NCI-H187 (cell line): ENCODE measurements around the gene ATOSA.

ENCODE experiments used
- DNase-seq, 2 experiments: peaks; one replicate each; lab custom pipeline; 2025; lab: John Stamatoyannopoulos, UW

Gene ATOSA

DNA sequence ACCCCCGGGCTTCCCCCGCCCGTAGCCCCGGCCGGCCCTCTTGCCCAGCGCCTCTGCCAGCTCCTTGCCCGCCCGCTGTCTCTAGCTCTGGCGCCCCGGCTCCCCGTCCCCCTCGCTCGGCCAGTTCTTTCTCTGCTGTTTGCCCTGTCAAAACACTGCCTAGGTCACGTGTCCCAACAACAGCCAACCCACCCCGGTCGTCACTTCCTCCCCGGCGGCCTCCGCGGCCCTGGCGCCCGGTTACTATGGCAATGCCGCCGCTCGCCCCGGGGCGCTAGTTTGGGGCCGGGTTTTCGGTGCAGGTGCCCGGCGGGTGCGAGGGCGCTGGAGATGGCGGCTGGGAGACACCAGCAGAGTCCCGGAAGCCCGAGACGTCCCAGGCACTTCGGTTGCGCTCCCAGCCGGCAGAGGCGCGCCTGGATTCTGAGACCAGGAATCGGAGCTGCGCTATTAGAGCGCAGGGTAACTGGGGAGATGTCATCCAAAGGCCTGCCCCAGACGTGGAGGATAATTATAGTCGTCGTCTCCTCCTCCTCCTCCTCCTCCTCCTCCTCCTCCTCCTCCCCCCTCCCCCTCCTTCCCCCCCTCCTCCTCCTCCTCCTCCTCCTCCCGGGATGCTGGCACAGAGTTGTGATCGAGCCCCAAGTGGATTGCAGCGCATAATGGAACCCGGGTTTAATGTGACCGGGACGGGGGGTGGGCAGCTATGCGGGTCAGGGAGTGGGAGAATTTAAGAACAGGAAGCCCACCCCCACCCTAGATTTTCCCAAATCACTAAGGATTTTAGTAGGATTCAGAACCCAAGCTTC is at the start of gene ATOSA:
Gene ATOSA (minus strand): TSS at position 157 of the 809 bp plus-strand sequence. CDS start 1,367 bp downstream, outside the sequence.
- peak; percentile 14 to 50 for DNase-seq

GRCh38 chr15:52728899-52729298 is 49.7 kb upstream of the ATOSA start:
- DNase-seq: no peak

GRCh38 chr15:52727815-52728214 is 48.6 kb upstream of the ATOSA start:
- DNase-seq: no peak

GRCh38 chr15:52726195-52726594 is 47.0 kb upstream of the ATOSA start:
- DNase-seq: no peak

- no peak for DNase-seq
Measured at GRCh38 chr15:52718551-52718950, 39.4 kb upstream of the ATOSA start.

DNA sequence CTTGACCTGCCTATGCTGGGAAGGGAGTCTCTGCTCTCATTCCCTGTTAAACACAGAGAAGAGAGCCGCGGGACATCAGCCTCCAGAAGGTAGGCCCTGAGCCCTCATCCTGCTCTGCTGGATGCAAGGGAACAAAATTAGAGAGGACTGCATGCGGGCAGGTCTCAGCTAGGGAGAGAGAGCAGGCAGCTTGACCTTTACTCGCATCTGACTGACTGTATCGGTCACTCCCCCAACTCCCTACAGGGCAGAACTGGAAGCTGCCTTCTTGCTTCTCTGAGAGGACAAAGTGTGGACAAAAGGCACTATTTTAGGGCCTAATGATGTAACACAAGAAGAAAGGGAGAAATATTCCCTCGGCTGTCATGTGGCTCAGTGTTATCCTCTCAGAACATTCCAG is 38.7 kb upstream of the ATOSA start:
- no peak for DNase-seq

DNA sequence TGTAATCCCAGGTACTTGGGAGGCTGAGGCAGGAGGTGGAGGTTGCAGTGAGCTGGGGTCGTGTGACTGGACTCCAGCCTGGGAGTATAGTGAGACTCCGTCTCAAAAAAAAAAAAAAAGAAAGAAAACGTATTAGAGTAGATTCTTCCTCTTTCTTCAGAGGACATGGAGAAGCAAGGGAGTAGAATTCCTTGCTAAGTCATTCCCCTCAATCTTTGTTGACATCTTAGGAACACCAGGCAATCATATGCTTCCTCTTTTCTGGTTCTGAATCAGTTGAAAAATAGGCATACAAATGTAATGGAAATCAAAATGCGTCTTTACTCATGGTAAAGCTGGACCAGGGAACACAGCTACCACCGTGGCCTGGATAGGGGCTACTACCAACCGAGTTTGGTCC is 38.3 kb upstream of the ATOSA start:
- no peak for DNase-seq

- no peak for DNase-seq
Measured at GRCh38 chr15:52716536-52716935, 37.3 kb upstream of the ATOSA start.

DNA sequence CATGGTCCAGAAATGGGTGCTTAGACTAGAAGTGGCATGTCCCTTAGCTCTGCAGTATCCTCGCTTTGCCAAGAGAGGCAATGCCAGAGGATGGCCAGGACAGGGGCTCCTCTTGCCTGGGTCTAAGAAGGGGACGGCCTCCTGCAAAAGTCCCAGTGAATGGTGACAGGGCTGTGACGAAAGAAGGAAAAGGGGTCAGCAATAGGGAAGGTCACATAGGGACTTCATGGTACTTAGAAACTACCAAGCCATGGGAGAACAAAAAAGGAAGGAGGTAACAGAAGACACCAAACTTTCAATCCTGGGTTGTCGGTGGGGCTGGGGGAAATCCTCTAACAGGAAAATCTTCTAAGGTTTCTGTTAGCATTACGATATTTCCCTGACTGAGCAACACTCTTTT is 36.2 kb upstream of the ATOSA start:
- no peak for DNase-seq

- no peak for DNase-seq
Measured at GRCh38 chr15:52714968-52715367, 35.8 kb upstream of the ATOSA start.

DNA sequence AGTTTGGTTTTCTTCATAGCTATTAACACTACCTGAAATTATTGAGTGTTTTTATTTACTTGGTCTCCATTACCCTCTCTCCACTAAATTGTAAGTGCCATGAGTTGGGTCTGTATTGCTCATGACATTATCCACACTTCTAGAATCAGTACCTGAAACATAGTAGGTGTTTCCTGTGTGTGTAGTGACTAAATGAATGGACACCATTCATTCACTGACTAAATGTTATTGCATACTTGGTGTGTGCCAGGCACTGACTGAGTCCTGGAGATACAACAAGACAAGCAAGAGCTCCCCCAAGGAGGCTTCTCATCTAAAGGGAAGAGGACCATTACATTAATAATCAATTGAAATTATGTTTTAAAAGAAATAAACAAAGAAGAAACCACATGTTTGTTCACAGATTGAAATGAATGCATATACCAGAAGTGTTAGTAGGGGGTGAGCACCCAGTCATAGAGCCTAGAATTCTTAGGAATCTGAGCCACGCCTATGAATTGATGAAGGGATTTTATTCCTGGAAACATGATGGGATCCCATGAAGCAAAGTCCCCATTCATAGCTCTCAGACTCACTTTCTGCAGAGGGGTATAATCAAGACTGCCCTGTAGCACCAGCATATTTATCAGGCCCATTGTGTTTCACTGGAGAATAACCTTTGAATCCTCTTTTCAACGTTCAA is 31.7 kb upstream of the ATOSA start:
- DNase-seq: no peak

DNA sequence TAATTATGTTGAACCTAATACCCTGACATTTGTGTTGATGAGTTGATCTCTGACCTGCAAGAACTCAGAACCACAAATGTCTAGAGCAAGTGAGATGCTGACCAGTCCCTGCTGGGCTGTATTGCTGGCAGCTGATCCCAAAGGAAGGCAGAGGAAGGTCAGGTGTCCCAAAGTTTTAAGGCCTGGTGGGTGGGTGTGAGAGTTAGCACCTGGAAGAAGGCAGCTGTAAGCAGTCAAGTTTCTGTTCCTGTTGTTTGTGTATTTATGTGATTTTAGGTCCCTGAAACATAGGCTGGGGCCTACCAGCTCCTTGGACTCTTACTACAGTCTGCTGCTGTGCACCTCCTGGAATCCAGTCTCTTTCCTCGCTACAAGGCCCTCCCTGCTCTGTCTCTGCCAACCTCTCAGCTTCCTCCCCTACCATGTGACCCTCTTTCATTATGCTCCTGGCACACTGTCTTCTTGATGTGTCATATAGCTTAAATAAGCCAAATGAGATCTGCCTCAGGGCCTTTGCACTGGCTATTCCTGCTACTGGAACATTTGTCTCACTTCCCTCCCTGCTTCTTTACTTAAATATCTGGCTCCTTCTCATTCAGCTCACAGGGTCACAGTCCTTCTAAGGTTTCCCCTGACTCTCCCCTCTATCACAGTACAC is 31.0 kb upstream of the ATOSA start:
- no peak for DNase-seq

GRCh38 chr15:52709187-52709981 is 30.2 kb upstream of the ATOSA start:
- peak in 1 of 2 experiments; percentile 4 for DNase-seq

- no peak for DNase-seq
Measured at GRCh38 chr15:52706091-52706490, 26.9 kb upstream of the ATOSA start.

DNA sequence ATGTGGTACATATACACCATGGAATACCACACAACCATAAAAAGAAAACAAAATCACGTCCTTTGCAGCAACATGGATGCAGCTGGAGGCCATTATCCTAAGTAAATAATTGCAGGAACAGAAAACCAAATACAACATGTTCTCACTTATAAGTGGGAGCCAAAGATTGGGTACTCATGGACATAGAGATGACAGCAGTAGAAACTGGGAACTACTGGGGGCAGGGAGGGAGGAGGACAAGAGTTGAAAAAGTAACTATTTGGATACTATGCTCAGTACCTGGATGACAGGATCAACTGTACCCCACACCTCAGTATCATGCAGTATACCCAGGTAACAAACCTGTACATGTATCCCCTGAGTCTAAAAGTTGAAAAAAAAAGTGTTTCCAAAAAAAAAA is 23.2 kb upstream of the ATOSA start:
- no peak for DNase-seq

- no peak for DNase-seq
Measured at GRCh38 chr15:52699457-52699856, 20.3 kb upstream of the ATOSA start.

GRCh38 chr15:52698514-52698913 is 19.3 kb upstream of the ATOSA start:
- no peak for DNase-seq

GRCh38 chr15:52697051-52697450 is 17.9 kb upstream of the ATOSA start:
- DNase-seq: no peak

GRCh38 chr15:52695154-52695553 is 16.0 kb upstream of the ATOSA start:
- DNase-seq: no peak

- no peak for DNase-seq
Measured at GRCh38 chr15:52689562-52689961, 10.4 kb upstream of the ATOSA start.

DNA sequence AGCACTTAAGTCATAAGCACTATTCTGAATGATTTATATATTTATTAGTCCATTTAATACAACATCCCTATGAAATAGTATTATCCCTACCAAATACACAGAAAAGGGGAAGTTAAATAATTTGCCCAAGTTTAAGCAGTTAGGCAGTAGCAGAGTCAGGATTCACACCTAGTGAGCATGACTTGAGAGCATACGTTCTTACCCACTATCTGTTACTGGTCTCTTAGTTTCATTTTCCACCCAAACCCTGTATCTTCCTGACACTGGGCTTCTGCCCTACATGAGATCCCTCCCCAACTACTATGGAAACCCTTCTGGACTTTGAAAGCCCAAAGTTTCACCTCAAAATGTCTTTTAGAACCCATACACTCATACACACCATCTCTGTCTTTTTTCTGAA is 4.4 kb upstream of the ATOSA start:
- DNase-seq: no peak

DNA sequence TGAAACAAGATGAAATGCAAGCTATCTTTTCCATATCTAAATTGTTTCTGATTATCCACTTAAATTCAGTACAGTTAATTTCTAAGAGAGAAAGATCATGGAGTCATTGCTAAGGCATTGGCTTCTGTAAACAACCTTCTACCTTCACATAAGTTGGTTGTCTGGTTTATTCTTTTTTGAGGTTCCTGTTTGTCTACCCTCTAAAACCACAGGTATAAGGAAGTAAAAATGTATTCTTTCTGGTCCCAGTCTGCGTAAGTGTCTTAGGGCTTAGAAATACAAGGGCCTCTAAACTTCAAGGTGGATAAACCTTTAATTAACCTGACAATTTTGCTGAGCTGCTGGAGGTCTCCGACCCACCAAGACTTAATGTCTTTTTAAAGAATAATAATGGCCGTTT is 3.6 kb upstream of the ATOSA start:
- DNase-seq: no peak
